BE2C (cell line): Measurements from ENCODE around the gene STX10.
A peak's percentile ranks its signal among the peaks of the same experiment; 100 is the strongest.

Experiments used
- DNase-seq: peaks from one replicate; pipeline ENCODE4 v3.0.0-alpha.2; 2020
- H3K27me3 ChIP-seq: fragments of 250-450 bp; sonication (Bioruptor Pico); 2 replicates; pipeline ENCODE4 v1.5.1; 2020; ENCODE audit warnings: mild to moderate bottlenecking
- H3K36me3 ChIP-seq: fragments of 250-450 bp; sonication (Bioruptor Pico); 2 replicates; pipeline ENCODE4 v1.5.1; 2020; ENCODE audit warnings: mild to moderate bottlenecking
- H3K4me1 ChIP-seq: fragments of 250-450 bp; sonication (Bioruptor Pico); 2 replicates; pipeline ENCODE4 v1.5.1; 2020
- H3K4me3 ChIP-seq: 2 replicates; pipeline ENCODE4 v1.5.1; 2011; ENCODE audit warnings: low read depth, low read length
- H3K9me3 ChIP-seq: fragments of 250-450 bp; sonication (Bioruptor Pico); 2 replicates; pipeline ENCODE4 v1.5.1; 2020
- TF ChIP-seq, protein P1 (sequence below): IDR thresholded peaks from 2 replicates; pipeline ENCODE4 v1.5.1; 2012; ENCODE audit warnings: mild to moderate bottlenecking, low read depth, low read length

Gene STX10

DNA sequence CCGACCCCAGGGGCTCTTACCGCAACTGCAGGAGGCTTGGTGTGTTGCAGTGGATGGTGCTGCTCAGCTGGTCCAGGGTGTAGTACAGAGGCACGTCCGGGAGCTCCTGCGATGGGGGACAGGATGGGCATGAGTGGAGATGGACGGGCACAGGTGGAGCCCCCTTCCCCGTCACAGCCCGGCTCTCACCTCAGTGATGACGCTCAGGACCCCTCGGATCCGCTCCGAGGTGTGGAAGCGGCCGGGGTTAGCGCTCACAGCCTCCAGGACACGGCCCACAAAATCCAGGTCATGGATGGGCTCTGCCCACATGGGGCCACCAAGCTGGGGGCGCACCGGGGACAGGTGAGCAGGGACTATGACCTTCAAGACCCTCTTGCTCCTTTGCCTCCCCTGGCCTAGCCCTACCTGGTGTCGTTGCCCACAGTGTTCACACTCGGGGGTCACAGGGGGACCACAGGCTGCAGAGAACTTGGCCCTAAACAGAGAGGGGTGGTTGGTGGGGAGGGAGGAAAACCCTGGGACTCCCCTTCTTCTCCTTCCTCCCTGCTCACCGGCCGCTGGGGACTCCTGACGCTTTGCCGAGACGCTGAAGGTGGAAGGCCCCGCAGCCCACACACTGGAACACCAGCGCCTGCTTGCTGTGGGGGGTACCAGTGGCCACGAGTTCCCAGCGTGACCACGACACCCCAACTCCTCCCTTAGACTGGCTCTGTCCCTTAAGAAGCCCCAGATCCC, 40.6 kb downstream of the STX10 start:
- TF ChIP-seq, protein P1, sequence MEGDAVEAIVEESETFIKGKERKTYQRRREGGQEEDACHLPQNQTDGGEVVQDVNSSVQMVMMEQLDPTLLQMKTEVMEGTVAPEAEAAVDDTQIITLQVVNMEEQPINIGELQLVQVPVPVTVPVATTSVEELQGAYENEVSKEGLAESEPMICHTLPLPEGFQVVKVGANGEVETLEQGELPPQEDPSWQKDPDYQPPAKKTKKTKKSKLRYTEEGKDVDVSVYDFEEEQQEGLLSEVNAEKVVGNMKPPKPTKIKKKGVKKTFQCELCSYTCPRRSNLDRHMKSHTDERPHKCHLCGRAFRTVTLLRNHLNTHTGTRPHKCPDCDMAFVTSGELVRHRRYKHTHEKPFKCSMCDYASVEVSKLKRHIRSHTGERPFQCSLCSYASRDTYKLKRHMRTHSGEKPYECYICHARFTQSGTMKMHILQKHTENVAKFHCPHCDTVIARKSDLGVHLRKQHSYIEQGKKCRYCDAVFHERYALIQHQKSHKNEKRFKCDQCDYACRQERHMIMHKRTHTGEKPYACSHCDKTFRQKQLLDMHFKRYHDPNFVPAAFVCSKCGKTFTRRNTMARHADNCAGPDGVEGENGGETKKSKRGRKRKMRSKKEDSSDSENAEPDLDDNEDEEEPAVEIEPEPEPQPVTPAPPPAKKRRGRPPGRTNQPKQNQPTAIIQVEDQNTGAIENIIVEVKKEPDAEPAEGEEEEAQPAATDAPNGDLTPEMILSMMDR = no peak
- H3K4me3 ChIP-seq = no peak overlapping the region
- H3K9me3 ChIP-seq = no peaks in the 10 kb centered on the region
- H3K4me1 ChIP-seq = peaks cover 4% of the 10 kb centered on the region; the same call in 1 of the 2 replicates
- DNase-seq = no peak
- H3K36me3 ChIP-seq = peaks cover 60% of the 10 kb centered on the region
- H3K27me3 ChIP-seq = no peaks in the 10 kb centered on the region

- peak overlapping the region; percentile 13 for H3K4me3 ChIP-seq
- DNase-seq = no peak
Observed at GRCh38 chr19:13104848-13105711, 45.1 kb downstream of the STX10 start.

GRCh38 chr19:13104360-13104847, 45.8 kb downstream of the STX10 start:
- peak overlapping the region; percentile 13 for H3K4me3 ChIP-seq
- DNase-seq = peak; percentile 83
- TF ChIP-seq, protein P1 = peak; percentile 77
- H3K27me3 ChIP-seq = no peaks in the 10 kb centered on the region
- peaks cover 16% of the 10 kb centered on the region for H3K4me1 ChIP-seq
- H3K9me3 ChIP-seq = no peaks in the 10 kb centered on the region
- peaks cover 23% of the 10 kb centered on the region for H3K36me3 ChIP-seq

More at GRCh38 chr19:13104848-13105711, 45.1 kb downstream of the STX10 start:
- H3K36me3 ChIP-seq = peaks cover 27% of the 10 kb centered on the region
- TF ChIP-seq, protein P1 = no peak
- no peaks in the 10 kb centered on the region for H3K27me3 ChIP-seq
- H3K9me3 ChIP-seq = no peaks in the 10 kb centered on the region
- peaks cover 16% of the 10 kb centered on the region for H3K4me1 ChIP-seq

- H3K4me3 ChIP-seq = no peak overlapping the region; the same call in 1 of the 2 replicates
- DNase-seq = no peak
- peaks cover 17% of the 10 kb centered on the region; the same call in 1 of the 2 replicates for H3K36me3 ChIP-seq
- H3K4me1 ChIP-seq = peaks cover 16% of the 10 kb centered on the region
- TF ChIP-seq, protein P1 = no peak
- H3K9me3 ChIP-seq = no peaks in the 10 kb centered on the region
- H3K27me3 ChIP-seq = no peaks in the 10 kb centered on the region
Observed at GRCh38 chr19:13103581-13104359, 46.4 kb downstream of the STX10 start.

GRCh38 chr19:13102666-13103580, 47.3 kb downstream of the STX10 start, which contains the start of gene LYL1:
Gene LYL1, minus strand, starts transcription at chr19:13102858. Its CDS starts 1,687 bp downstream, at chr19:13101171.
- Histone ChIP-seq H3K4me1 (peaks cover 16% of the 10 kb centered on the region), H3K36me3 (peaks cover 14% of the 10 kb centered on the region; the same call in 1 of the 2 replicates), H3K27me3 (no peaks in the 10 kb centered on the region), H3K4me3 (peak within 1 kb of the TSS; percentile 54), H3K9me3 (no peaks in the 10 kb centered on the region)
- TF ChIP-seq, protein P1 = no peak
- DNase-seq = peak; percentile 89
